ENCODE results near the gene CFAP299. TPM values are rescaled to one million over a fixed set of nuclear protein-coding genes. Genes with fewer than 3 reads are reported as not detected.

The CFAP299 gene
- total and polyA plus RNA-seq, 2 experiments from 2014 or later, result not detected

DNA sequence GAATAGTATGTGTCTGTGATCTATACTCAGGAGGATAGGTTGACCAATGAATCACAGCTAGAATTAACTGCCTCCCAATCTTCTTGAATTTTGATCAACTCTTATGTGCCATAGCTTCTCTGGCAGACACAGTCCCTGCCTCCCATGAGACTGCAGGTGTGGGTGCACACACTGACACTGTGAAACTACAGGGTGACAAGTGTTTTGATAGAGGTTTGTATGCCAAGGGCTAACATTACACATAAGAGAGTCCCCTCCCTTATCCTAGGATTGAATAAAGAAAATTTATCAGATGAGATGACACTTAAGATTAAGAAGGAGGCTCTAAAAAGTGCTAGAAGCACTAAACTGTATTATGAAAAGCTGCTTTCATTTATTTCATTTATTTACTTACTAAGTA, 476.6 kb downstream of the CFAP299 start:
- Histone ChIP-seq H3K27me3 (no peaks in the 10 kb centered on the region), H3K9me3 (ENCODE audit: low read depth) (no peaks in the 10 kb centered on the region), H3K27ac (no peak overlapping the region), H3K4me3 (no peak overlapping the region), H3K9me2 (replicated peaks; ENCODE audit: insufficient read depth) (no peaks in the 10 kb centered on the region), H4K20me1 (ENCODE audit: insufficient read depth, poor library complexity, severe bottlenecking) (no peaks in the 10 kb centered on the region), H3K4me1 (ENCODE audit: insufficient read depth) (no peaks in the 10 kb centered on the region), H2AFZ (no peak overlapping the region), H3K36me3 (replicated peaks; ENCODE audit: insufficient read depth, low read depth) (no peaks in the 10 kb centered on the region), H3K79me2 (no peaks in the 10 kb centered on the region), H3K4me2 (no peak overlapping the region)
- no peak for DNase-seq (ENCODE audit: low spot score)
- TF ChIP-seq EZH2 (IDR thresholded peaks at IDR 0.05; ENCODE audit: borderline replicate concordance) (no peak), EZH2phosphoT487 (IDR thresholded peaks at IDR 0.05; ENCODE audit: low read depth, severe bottlenecking, unreplicated experiment) (no peak)
- TF ChIP-seq, protein P1, sequence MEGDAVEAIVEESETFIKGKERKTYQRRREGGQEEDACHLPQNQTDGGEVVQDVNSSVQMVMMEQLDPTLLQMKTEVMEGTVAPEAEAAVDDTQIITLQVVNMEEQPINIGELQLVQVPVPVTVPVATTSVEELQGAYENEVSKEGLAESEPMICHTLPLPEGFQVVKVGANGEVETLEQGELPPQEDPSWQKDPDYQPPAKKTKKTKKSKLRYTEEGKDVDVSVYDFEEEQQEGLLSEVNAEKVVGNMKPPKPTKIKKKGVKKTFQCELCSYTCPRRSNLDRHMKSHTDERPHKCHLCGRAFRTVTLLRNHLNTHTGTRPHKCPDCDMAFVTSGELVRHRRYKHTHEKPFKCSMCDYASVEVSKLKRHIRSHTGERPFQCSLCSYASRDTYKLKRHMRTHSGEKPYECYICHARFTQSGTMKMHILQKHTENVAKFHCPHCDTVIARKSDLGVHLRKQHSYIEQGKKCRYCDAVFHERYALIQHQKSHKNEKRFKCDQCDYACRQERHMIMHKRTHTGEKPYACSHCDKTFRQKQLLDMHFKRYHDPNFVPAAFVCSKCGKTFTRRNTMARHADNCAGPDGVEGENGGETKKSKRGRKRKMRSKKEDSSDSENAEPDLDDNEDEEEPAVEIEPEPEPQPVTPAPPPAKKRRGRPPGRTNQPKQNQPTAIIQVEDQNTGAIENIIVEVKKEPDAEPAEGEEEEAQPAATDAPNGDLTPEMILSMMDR (IDR thresholded peaks at IDR 0.05; ENCODE audit: poor library complexity), result no peak

GRCh38 chr4:80814266-80814665, 478.7 kb downstream of the CFAP299 start:
- Histone ChIP-seq H3K4me2 (no peak overlapping the region), H3K4me3 (no peak overlapping the region), H3K4me1 (ENCODE audit: insufficient read depth) (no peaks in the 10 kb centered on the region), H3K27ac (no peak overlapping the region), H3K79me2 (no peaks in the 10 kb centered on the region), H3K9me3 (ENCODE audit: low read depth) (no peaks in the 10 kb centered on the region), H3K27me3 (no peaks in the 10 kb centered on the region), H3K36me3 (replicated peaks; ENCODE audit: insufficient read depth, low read depth) (no peaks in the 10 kb centered on the region), H4K20me1 (ENCODE audit: insufficient read depth, poor library complexity, severe bottlenecking) (no peaks in the 10 kb centered on the region), H2AFZ (no peak overlapping the region), H3K9me2 (replicated peaks; ENCODE audit: insufficient read depth) (no peaks in the 10 kb centered on the region)
- 68% methylated on average over 5 of the region's 5 CpGs for WGBS (ENCODE audit: low lambda C conversion rate, missing lambda C conversion rate)
- TF ChIP-seq EZH2phosphoT487 (IDR thresholded peaks at IDR 0.05; ENCODE audit: low read depth, severe bottlenecking, unreplicated experiment) (no peak), EZH2 (IDR thresholded peaks at IDR 0.05; ENCODE audit: borderline replicate concordance) (no peak)
- TF ChIP-seq, protein P1 (IDR thresholded peaks at IDR 0.05; ENCODE audit: poor library complexity), result no peak
- no peak for DNase-seq (ENCODE audit: low spot score)

GRCh38 chr4:80831383-80832361, 496.1 kb downstream of the CFAP299 start:
- no peak overlapping the region for H3K4me2 ChIP-seq

More at GRCh38 chr4:80831383-80832361, 496.1 kb downstream of the CFAP299 start:
- Histone ChIP-seq H3K9me3 (ENCODE audit: low read depth) (no peaks in the 10 kb centered on the region), H2AFZ (no peak overlapping the region), H3K4me3 (no peak overlapping the region), H3K9me2 (replicated peaks; ENCODE audit: insufficient read depth) (no peaks in the 10 kb centered on the region), H3K79me2 (no peaks in the 10 kb centered on the region), H3K27me3 (no peaks in the 10 kb centered on the region), H3K36me3 (replicated peaks; ENCODE audit: insufficient read depth, low read depth) (no peaks in the 10 kb centered on the region), H4K20me1 (ENCODE audit: insufficient read depth, poor library complexity, severe bottlenecking) (no peaks in the 10 kb centered on the region), H3K4me1 (ENCODE audit: insufficient read depth) (no peaks in the 10 kb centered on the region), H3K27ac (no peak overlapping the region)
- WGBS (ENCODE audit: low lambda C conversion rate, missing lambda C conversion rate), result 74% methylated on average over 5 of the region's 5 CpGs
- TF ChIP-seq EZH2 (IDR thresholded peaks at IDR 0.05; ENCODE audit: borderline replicate concordance), result no peak
- no peak for TF ChIP-seq EZH2phosphoT487 (IDR thresholded peaks at IDR 0.05; ENCODE audit: low read depth, severe bottlenecking, unreplicated experiment)
- TF ChIP-seq, protein P1 (IDR thresholded peaks at IDR 0.05; ENCODE audit: poor library complexity), result no peak
- DNase-seq (ENCODE audit: low spot score), result no peak
